ENCODE data around the gene NCSTN.

Gene NCSTN

GRCh38 chr1:160353223-160353622 is 10.0 kb downstream of the NCSTN start:
- DNase-seq: no peak

GRCh38 chr1:160354388-160354985 is 11.3 kb downstream of the NCSTN start:
- DNase-seq: no peak

GRCh38 chr1:160357286-160358002 is 14.3 kb downstream of the NCSTN start:
- no peak for DNase-seq

- no peak for DNase-seq
These were observed 14.9 kb downstream of the NCSTN start for GRCh38 chr1:160358073-160358472.

- DNase-seq: no peak
These were observed 16.5 kb downstream of the NCSTN start for GRCh38 chr1:160359559-160360226.

- no peak for DNase-seq
These were observed 17.1 kb downstream of the NCSTN start for GRCh38 chr1:160360227-160360695.

DNA sequence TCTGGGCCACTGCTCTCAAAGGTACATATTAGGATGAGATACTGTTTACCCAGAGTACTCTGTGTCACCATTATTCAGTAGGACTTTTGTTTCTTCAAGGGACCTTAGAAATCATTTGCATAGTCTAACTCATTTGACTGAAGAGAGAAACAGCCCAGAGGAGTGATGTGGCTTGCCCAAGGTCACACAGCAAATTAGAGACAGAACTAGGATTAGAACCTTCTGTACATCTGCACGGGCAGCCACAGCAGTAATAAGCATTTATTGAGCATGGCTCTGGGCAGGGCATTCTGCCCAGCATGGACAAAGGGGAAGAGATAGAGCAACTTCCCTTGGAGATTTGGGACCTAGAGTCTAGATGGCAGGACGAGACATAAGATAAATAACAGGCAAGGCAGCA is 18.0 kb downstream of the NCSTN start:
- no peak for DNase-seq

DNA sequence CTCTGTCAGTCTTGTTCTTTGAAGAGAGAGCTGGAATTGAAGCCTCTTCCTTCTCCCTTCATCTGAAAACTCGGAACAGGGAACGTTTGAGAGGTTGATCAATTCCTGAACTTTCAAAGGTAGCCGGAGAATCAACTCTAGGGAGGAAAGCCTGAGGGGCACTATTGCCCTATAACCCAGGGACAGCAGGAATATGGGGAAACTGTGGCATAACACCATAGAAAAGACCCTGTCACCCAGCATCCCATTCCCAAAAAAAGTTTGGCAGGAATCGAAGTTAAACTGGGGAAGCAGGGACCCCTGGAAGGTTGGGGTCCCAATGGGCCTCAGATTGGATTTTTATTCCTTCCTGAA is 18.6 kb downstream of the NCSTN start:
- DNase-seq: no peak

- no peak for DNase-seq
These were observed 19.2 kb downstream of the NCSTN start for GRCh38 chr1:160362168-160362957.

DNA sequence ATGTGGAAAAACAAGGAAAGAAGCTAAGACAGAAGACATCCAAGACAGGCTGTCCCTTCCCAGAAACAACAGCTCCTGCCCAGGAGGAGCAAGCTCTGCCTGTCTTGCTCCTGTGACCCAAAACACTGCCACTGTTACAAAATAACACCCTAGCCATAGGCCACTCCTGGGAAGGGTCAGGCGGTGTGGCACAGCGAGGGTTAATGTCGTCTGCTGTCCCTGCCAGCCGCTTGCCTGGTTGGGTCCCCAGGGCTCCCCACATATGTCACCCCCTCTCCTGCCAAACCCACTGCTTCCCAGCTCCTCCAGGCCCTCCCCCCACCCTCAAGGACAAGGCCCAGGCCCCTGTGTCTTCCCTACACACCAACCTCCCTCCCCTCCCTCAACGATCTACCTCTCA is 19.8 kb downstream of the NCSTN start:
- DNase-seq: no peak

- no peak for DNase-seq
These were observed 21.0 kb downstream of the NCSTN start for GRCh38 chr1:160363951-160364735.

GRCh38 chr1:160365325-160365724 is 22.1 kb downstream of the NCSTN start:
- DNase-seq: no peak

- no peak for DNase-seq
These were observed 23.7 kb downstream of the NCSTN start, which contains the start of gene NHLH1 for GRCh38 chr1:160366731-160367515. Gene NHLH1, plus strand, starts transcription at chr1:160367071. Its CDS starts 3,661 bp downstream, at chr1:160370732.

DNA sequence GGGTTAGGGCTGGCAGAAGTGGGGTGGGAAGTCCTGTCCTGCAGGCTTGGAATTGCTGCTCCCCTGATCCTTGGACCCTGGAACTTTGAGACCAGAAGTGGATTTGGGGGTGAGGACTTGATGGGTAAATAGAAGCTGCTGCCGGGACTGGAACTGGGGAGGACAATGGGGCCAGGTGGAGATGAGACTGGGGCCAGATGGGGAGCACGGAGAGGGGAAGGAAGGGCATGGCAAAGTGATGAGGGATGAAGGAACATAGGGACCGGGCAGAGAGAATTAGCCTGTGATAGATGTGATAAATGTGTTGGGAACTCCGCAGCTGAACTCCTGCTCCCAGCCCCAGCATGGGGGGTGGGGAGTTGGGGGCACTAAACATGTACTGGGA is 24.3 kb downstream of the NCSTN start:
- no peak for DNase-seq

DNA sequence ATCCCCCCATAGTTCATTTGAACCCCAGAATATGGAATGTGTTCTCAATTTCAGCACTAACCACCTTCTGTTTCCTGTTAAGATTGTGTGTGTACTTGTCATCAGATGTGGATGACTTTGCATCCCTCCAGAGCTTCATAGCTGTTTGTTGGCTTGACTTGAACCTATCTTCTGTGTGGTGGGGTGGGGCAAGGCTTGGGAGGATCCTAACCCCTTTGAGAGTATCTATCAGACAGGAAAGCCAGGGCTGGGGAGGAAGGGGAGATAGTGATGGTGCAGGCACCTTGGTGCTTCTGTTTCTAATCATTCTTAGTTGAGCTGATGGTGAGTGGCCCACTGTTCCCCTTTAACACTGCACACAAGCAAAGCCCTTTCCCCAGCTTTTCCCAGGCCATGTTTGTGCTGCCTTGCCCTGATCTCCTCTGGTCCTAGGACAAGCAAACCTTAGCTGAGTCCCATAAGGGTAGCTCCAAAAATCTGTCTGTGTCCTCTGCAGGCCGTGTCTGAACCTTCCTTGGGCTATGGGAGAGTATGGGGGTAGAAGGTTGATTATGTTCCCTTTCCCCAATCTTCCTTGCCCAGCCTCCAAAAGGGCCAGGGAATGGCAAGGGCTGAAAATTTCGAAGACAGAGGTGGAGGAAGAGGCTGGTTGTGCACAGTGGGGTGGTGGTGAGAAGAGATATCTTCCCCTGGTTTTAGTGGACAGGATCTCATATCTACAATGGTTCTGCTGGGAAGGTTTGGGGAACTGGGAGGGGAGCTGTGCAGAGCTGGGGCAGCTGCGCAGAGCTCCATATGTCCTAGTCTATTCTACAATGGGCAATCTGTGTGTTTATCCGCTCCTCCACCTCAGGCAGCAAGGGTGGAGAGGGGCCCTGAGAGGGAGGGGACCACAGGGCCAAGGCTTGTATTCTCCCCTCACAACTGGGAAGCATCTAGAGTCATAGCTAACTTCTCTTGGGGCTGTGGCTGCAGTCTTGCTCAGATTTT is 25.0 kb downstream of the NCSTN start:
- no peak for DNase-seq

- no peak for DNase-seq
These were observed 25.9 kb downstream of the NCSTN start for GRCh38 chr1:160369087-160369486.

- DNase-seq: no peak
These were observed 27.6 kb downstream of the NCSTN start for GRCh38 chr1:160370561-160371345.

- DNase-seq: no peak
These were observed 28.1 kb downstream of the NCSTN start for GRCh38 chr1:160371346-160371631.

- DNase-seq: no peak
These were observed 28.6 kb downstream of the NCSTN start for GRCh38 chr1:160371756-160372155.

DNA sequence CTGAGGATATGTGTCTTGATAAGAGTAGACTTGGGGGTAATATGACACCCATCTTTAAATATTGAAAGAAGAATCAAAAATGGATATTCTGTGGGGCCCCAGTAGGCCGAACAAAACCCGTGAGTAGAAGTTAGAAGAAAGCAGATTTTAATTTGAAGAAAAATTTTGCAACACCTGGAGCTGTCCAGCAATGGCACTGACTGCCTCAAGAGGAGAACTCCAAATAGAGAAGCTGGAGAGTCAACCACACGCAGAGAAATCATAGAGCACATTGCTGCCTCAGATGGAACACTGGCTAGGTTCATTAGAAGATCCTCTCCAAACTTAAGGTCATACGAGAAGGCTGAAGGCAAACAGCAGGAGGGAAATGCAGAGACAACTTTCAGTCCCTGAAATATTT is 30.5 kb downstream of the NCSTN start:
- no peak for DNase-seq
